Measurements from ENCODE around the gene SNRNP25. TPM values are rescaled to one million over a fixed set of nuclear protein-coding genes. Genes with fewer than 3 reads are reported as not detected.

The SNRNP25 gene
- total and polyA plus RNA-seq, 9 of the 15 experiments (the other 6 are each of a cell fraction or from before 2014, with no cell fraction given) = 59.0 to 176 (median 108) TPM

DNA sequence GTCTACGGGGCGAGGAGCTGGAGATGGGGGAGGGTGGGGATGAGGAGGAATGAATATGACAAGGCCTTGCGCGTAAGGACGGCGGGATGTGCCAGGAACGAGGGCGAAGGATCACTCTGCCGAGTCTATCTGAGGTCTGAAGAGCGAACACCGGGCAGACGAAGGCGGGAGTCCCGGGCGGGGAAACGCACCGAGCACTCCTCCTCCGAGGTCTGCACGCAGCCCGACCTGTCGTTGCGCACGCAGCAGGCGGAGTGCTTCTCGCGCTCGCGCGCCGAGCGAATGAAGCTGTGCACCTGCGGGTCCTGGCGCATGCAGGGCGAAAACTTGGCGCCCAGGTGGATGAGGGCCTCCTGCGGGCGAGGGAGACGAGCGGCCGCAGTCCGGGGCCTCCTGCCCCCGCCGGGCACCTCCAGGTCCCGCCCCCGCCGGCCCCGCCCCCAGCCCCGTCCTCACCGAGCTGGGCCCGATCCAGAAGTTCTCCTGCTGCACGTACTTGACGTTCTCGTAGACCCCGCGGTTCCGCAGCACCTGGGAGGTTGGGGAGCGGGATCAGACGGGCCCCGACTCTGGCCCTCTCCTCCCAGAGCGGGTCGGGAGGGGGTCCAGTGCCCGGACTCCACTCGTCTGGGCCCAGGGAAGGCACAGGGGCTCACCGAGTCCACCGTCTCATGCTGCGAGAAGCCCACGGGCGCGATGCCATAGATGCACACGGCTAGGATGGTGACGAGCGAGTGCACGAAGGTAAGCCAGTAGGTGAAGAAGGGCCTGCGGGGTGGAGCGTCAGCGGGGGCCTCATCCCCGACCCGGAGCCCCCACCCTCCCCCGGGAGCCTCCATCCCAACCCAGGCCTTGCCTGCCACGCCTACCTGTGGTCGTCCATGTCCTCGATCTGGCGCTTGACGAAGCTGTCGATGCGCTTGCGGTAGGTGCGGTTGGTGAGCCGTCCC, 7.6 kb downstream of the SNRNP25 start:
- in situ Hi-C loops (cut with MboI) (no loop called here), intact Hi-C loops (cut with micrococcal nuclease) (no loop called here)
- Histone ChIP-seq H3K27me3 (ENCODE audit: control insufficient read depth in 2 of 2, insufficient read depth in 2 of 2, low read length in 2 of 2) (no peaks in the 10 kb centered on the region), H3K9me1 (ENCODE audit: control insufficient read depth, insufficient read depth, low read length) (peaks cover 2% of the 10 kb centered on the region), H4K20me1 (replicated peaks; ENCODE audit: control insufficient read depth, insufficient read depth, low read length) (no peaks in the 10 kb centered on the region; the same call in 1 of the 2 replicates), H3K4me3 (no peak overlapping the region), H3K9ac (ENCODE audit: insufficient read depth in 1 of 2, low read depth in 2 of 2, low read length in 2 of 2) (no peak overlapping the region; a peak in 1 of 4 replicates), H3K9me3 (replicated peaks; ENCODE audit: control insufficient read depth, insufficient read depth, low read depth, low read length) (no peaks in the 10 kb centered on the region), H3K79me2 (ENCODE audit: control insufficient read depth, insufficient read depth, low read length) (no peaks in the 10 kb centered on the region), H2AFZ (ENCODE audit: low read depth, low read length) (no peak overlapping the region), H3K4me1 (replicated peaks in 1 of 2; ENCODE audit: control insufficient read depth in 2 of 2, insufficient read depth in 2 of 2, low read length in 2 of 2) (peaks cover 0 to 38% of the 10 kb centered on the region in 2 experiments; a peak in 3 of 5 replicates), H3K4me2 (ENCODE audit: insufficient read depth, low read length) (no peak overlapping the region), H3K27ac (ENCODE audit: extremely low read depth, low read depth, low read length) (no peak overlapping the region), H3K36me3 (ENCODE audit: control insufficient read depth, insufficient read depth, low read length) (peaks cover 31% of the 10 kb centered on the region)
- 85% methylated on average over 45 of the region's 89 CpGs for WGBS (ENCODE audit: insufficient coverage, low coverage, missing lambda C conversion rate)
- TF ChIP-seq YBX1 (IDR thresholded peaks at IDR 0.05) (no peak), PCBP1 (IDR thresholded peaks at IDR 0.05; ENCODE audit: low read depth, low read length, poor library complexity, severe bottlenecking) (peak; percentile 8), POLR2G (IDR thresholded peaks at IDR 0.05; ENCODE audit: low read depth, low read length) (0 out of 2 replicates have a peak, but pooled peaks have one; percentile 10)
- FAIRE-seq (no peak), DNase-seq (ENCODE audit: extremely low read depth in 1 of 4, low spot score in 3 of 4) (no peak), ATAC-seq (no peak)
- ChIA-PET CTCF (ENCODE audit: low intra/inter-chr PET ratio) (no interaction called here), POLR2A (interaction anchor here (0.6 to 2.1 kb wide), 2 partner anchors 10 to 251 kb away, joined by 3 to 18 read pairs; partner anchors contain the start of gene RHBDF1)
- BruUV-seq (replicated peaks) = no TSS peak

DNA sequence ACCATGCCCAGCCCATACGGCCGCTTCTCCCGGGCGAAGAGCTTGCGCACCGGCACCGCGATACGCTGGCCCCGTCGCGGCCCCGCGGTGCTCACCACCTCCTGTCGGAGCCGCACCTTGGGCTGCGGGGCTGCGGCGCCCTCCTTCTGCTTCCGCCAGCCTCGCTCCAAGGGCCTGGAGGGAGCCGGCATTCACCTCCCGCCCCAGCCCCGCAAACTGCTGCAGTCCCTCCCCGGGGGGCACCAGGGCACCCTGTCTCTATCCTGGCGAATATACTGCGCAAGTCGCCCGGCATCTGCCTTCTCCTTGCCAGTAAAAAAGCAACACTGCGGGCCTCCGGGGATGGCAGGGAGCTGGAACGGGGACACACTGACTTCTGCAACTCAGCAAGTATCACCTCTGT, 8.3 kb downstream of the SNRNP25 start:
- Histone ChIP-seq H3K9me1 (ENCODE audit: control insufficient read depth, insufficient read depth, low read length) (peaks cover 2% of the 10 kb centered on the region), H3K9me3 (replicated peaks; ENCODE audit: control insufficient read depth, insufficient read depth, low read depth, low read length) (no peaks in the 10 kb centered on the region), H3K27ac (ENCODE audit: extremely low read depth, low read depth, low read length) (no peak overlapping the region), H3K4me2 (ENCODE audit: insufficient read depth, low read length) (no peak overlapping the region), H3K36me3 (ENCODE audit: control insufficient read depth, insufficient read depth, low read length) (peaks cover 24% of the 10 kb centered on the region), H2AFZ (ENCODE audit: low read depth, low read length) (no peak overlapping the region), H3K9ac (ENCODE audit: insufficient read depth in 1 of 2, low read depth in 2 of 2, low read length in 2 of 2) (no peak overlapping the region), H3K4me1 (replicated peaks in 1 of 2; ENCODE audit: control insufficient read depth in 2 of 2, insufficient read depth in 2 of 2, low read length in 2 of 2) (peaks cover 0 to 45% of the 10 kb centered on the region in 2 experiments; a peak in 3 of 5 replicates), H3K79me2 (ENCODE audit: control insufficient read depth, insufficient read depth, low read length) (no peaks in the 10 kb centered on the region), H3K27me3 (ENCODE audit: control insufficient read depth in 2 of 2, insufficient read depth in 2 of 2, low read length in 2 of 2) (no peaks in the 10 kb centered on the region), H3K4me3 (no peak overlapping the region), H4K20me1 (replicated peaks; ENCODE audit: control insufficient read depth, insufficient read depth, low read length) (no peaks in the 10 kb centered on the region; the same call in 1 of the 2 replicates)
- BruUV-seq (replicated peaks) = no TSS peak
- in situ Hi-C loops (cut with MboI) = no loop called here
- intact Hi-C loops (cut with micrococcal nuclease) = no loop called here
- 85% methylated on average over 14 of the region's 32 CpGs for WGBS (ENCODE audit: insufficient coverage, low coverage, missing lambda C conversion rate)
- ChIA-PET CTCF (ENCODE audit: low intra/inter-chr PET ratio) (no interaction called here), POLR2A (no interaction called here)
- FAIRE-seq (no peak), DNase-seq (ENCODE audit: extremely low read depth in 1 of 4, low spot score in 3 of 4) (no peak), ATAC-seq (no peak)
- TF ChIP-seq ZNF589 (CRISPR knock-in tag; IDR thresholded peaks at IDR 0.05; ENCODE audit: low read depth) = no peak
- TF ChIP-seq POLR2G (IDR thresholded peaks at IDR 0.05; ENCODE audit: low read depth, low read length) = 0 out of 2 replicates have a peak, but pooled peaks have one; percentile 4
- TF ChIP-seq, protein P1, sequence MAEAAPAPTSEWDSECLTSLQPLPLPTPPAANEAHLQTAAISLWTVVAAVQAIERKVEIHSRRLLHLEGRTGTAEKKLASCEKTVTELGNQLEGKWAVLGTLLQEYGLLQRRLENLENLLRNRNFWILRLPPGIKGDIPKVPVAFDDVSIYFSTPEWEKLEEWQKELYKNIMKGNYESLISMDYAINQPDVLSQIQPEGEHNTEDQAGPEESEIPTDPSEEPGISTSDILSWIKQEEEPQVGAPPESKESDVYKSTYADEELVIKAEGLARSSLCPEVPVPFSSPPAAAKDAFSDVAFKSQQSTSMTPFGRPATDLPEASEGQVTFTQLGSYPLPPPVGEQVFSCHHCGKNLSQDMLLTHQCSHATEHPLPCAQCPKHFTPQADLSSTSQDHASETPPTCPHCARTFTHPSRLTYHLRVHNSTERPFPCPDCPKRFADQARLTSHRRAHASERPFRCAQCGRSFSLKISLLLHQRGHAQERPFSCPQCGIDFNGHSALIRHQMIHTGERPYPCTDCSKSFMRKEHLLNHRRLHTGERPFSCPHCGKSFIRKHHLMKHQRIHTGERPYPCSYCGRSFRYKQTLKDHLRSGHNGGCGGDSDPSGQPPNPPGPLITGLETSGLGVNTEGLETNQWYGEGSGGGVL (CRISPR knock-in tag; IDR thresholded peaks at IDR 0.05) = no peak
- TF ChIP-seq PCBP1 (IDR thresholded peaks at IDR 0.05; ENCODE audit: low read depth, low read length, poor library complexity, severe bottlenecking) = peak; percentile 8
- no peak for TF ChIP-seq ZNF668 (CRISPR knock-in tag; IDR thresholded peaks at IDR 0.05)
- no peak for TF ChIP-seq XRCC3 (IDR thresholded peaks at IDR 0.05)
- peak; percentile 73; the same call in 1 of the 2 replicates for TF ChIP-seq ZBTB33 (CRISPR knock-in tag; IDR thresholded peaks at IDR 0.05)
- TF ChIP-seq NR2C1 (IDR thresholded peaks at IDR 0.05) = no peak
- no peak for TF ChIP-seq NR2C1 (tag; IDR thresholded peaks at IDR 0.05)
